ENCODE measurements around the gene TMEM143.

Gene TMEM143

DNA sequence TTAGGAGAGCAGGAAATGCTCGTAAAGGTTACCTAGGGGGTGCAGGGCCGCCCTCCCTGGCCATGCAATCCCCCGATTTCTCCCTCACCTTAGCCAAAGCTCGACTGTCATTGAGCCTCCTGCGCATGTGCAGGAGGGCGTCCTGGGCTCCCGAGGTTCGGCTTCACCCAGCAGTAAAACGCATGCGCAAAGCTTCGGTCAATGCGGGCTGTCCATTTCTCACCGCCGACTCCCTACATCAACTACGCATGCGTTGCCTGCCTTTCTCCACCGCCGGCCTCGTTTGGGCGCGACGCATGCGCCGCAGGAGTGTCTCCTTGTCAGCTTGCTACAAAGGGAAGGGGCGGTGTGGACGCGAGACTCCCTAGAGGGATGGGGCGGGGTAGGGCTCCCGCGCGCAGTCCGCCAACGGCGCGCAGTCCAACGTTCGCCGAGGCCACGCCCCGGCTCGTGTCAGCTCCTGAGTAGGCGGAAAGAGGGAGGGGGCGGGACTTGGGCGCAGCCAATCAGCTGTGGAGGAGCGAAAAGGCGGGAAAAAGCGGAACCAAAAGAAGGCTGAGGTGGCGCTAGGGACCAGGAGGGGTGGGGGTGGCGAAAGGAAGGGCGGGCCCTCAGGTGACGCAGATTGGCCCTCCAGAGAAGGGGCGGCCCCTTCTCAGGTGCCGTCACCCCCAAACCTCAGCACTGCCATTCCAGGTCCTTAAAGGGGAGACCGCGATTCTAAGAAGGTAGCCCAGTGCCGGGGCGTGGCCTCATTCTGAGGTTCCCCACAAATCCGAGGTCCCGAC is at the start of gene TMEM143, which contains the start of gene SYNGR4:
Gene TMEM143, minus strand, starts transcription at position 131 of the 788 bp plus-strand sequence. Its CDS starts 20 bp downstream, at position 111.
Gene SYNGR4, plus strand, starts transcription at position 558 of the 788 bp plus-strand sequence. CDS start 1,476 bp downstream, outside the sequence.
- no peaks in the 10 kb centered on the region for H3K36me3 ChIP-seq (ENCODE audit: insufficient read depth, low read length)
- no peaks in the 10 kb centered on the region for H3K27me3 ChIP-seq (ENCODE audit: insufficient read depth, low read length, poor library complexity, severe bottlenecking)
- H3K4me1 ChIP-seq (ENCODE audit: insufficient read depth, low read length, poor library complexity, severe bottlenecking) = peaks cover 13% of the 10 kb centered on the region
- peak within 1 kb of the TSS; percentile 90 for H3K4me3 ChIP-seq (ENCODE audit: low read length, poor library complexity, severe bottlenecking)
- TF ChIP-seq EZH2phosphoT487 (IDR thresholded peaks at IDR 0.05; ENCODE audit: borderline replicate concordance) = no peak
- TF ChIP-seq CTCF (conservative IDR thresholded peaks at IDR 0.05; ENCODE audit: low read length) = no peak
- peak within 1 kb of the TSS; percentile 77 for H2AFZ ChIP-seq (ENCODE audit: low read length)
- H3K9ac ChIP-seq (ENCODE audit: low read depth, low read length, poor library complexity, severe bottlenecking) = peak within 1 kb of the TSS; percentile 99
- H3K9me2 ChIP-seq (replicated peaks; ENCODE audit: low read depth, low read length) = no peaks in the 10 kb centered on the region
- peaks cover 4% of the 10 kb centered on the region; the same call in 1 of the 2 replicates for H3K79me2 ChIP-seq (ENCODE audit: insufficient read depth, low read length)
- no peaks in the 10 kb centered on the region for H4K20me1 ChIP-seq (ENCODE audit: insufficient read depth, low read length, poor library complexity, severe bottlenecking)
- peak within 1 kb of the TSS; percentile 93 for H3K4me2 ChIP-seq (ENCODE audit: low read depth, low read length, poor library complexity, severe bottlenecking)
- H3F3A ChIP-seq (ENCODE audit: low read depth) = no peaks in the 10 kb centered on the region
- H3K9me3 ChIP-seq (ENCODE audit: insufficient read depth, low read depth, low read length) = no peaks in the 10 kb centered on the region

DNA sequence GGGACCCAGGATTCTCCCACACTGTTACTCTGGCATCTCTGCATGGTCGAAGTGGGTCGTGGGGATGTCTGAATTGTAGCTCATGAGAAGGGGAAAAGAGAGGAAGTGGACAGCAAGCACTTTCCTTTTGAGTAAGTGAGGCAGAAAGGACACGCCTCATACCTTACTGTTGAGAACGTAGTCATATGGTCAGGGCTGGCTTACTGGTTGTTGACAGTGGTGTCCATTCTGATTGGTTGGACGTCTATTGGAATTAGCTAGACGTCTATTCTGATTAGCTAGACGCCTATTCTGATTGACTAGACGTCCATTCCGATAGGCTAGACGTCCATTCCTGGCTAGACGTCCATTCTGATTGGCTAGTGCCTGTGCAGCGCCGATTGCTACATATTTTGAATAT is 42.1 kb upstream of the TMEM143 start:
- H3K9me3 ChIP-seq (ENCODE audit: insufficient read depth, low read depth, low read length) = no peaks in the 10 kb centered on the region
- H2AFZ ChIP-seq (ENCODE audit: low read length) = no peak overlapping the region

DNA sequence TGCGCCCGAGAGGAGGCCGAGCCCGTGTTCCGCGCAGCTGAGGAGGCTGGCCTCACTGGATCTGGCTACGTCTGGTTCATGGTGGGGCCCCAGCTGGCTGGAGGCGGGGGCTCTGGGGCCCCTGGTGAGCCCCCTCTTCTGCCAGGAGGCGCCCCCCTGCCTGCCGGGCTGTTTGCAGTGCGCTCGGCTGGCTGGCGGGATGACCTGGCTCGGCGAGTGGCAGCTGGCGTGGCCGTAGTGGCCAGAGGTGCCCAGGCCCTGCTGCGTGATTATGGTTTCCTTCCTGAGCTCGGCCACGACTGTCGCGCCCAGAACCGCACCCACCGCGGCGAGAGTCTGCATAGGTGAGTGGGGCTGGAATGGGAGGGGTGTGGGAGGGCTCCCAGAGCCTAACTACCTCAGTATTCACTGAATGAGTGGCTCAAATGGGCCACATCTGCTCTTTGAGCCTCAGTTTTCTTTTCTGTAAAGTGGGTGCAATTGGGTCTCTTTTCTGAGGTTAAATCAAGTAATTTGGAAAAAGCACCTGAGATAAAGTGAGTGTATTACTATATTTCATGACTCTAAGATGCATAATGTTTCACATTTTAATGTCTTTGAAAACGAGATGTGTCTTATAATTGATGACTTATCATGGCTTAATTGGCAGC is 41.4 kb upstream of the TMEM143 start:
- H3F3A ChIP-seq (ENCODE audit: low read depth) = no peaks in the 10 kb centered on the region
- no peaks in the 10 kb centered on the region for H3K27me3 ChIP-seq (ENCODE audit: insufficient read depth, low read length, poor library complexity, severe bottlenecking)
- H3K9me2 ChIP-seq (replicated peaks; ENCODE audit: low read depth, low read length) = no peaks in the 10 kb centered on the region
- no peaks in the 10 kb centered on the region for H3K9me3 ChIP-seq (ENCODE audit: insufficient read depth, low read depth, low read length)
- H2AFZ ChIP-seq (ENCODE audit: low read length) = no peak overlapping the region
- no peaks in the 10 kb centered on the region for H3K36me3 ChIP-seq (ENCODE audit: insufficient read depth, low read length)
- no peak overlapping the region for H3K4me3 ChIP-seq (ENCODE audit: low read length, poor library complexity, severe bottlenecking)
- TF ChIP-seq EZH2phosphoT487 (IDR thresholded peaks at IDR 0.05; ENCODE audit: borderline replicate concordance) = no peak
- TF ChIP-seq CTCF (conservative IDR thresholded peaks at IDR 0.05; ENCODE audit: low read length) = no peak
- no peak overlapping the region for H3K9ac ChIP-seq (ENCODE audit: low read depth, low read length, poor library complexity, severe bottlenecking)
- H3K79me2 ChIP-seq (ENCODE audit: insufficient read depth, low read length) = no peaks in the 10 kb centered on the region
- H3K4me1 ChIP-seq (ENCODE audit: insufficient read depth, low read length, poor library complexity, severe bottlenecking) = no peaks in the 10 kb centered on the region
- H4K20me1 ChIP-seq (ENCODE audit: insufficient read depth, low read length, poor library complexity, severe bottlenecking) = no peaks in the 10 kb centered on the region
- H3K4me2 ChIP-seq (ENCODE audit: low read depth, low read length, poor library complexity, severe bottlenecking) = no peak overlapping the region

More for the DNA sequence above, 42.1 kb upstream of the TMEM143 start:
- no peaks in the 10 kb centered on the region for H4K20me1 ChIP-seq (ENCODE audit: insufficient read depth, low read length, poor library complexity, severe bottlenecking)
- no peak overlapping the region for H3K9ac ChIP-seq (ENCODE audit: low read depth, low read length, poor library complexity, severe bottlenecking)
- no peaks in the 10 kb centered on the region for H3K27me3 ChIP-seq (ENCODE audit: insufficient read depth, low read length, poor library complexity, severe bottlenecking)
- H3K79me2 ChIP-seq (ENCODE audit: insufficient read depth, low read length) = no peaks in the 10 kb centered on the region
- no peaks in the 10 kb centered on the region for H3K36me3 ChIP-seq (ENCODE audit: insufficient read depth, low read length)
- H3F3A ChIP-seq (ENCODE audit: low read depth) = no peaks in the 10 kb centered on the region
- no peaks in the 10 kb centered on the region for H3K9me2 ChIP-seq (replicated peaks; ENCODE audit: low read depth, low read length)
- no peaks in the 10 kb centered on the region for H3K4me1 ChIP-seq (ENCODE audit: insufficient read depth, low read length, poor library complexity, severe bottlenecking)
- TF ChIP-seq CTCF (conservative IDR thresholded peaks at IDR 0.05; ENCODE audit: low read length) (no peak), EZH2phosphoT487 (IDR thresholded peaks at IDR 0.05; ENCODE audit: borderline replicate concordance) (no peak)
- H3K4me2 ChIP-seq (ENCODE audit: low read depth, low read length, poor library complexity, severe bottlenecking) = no peak overlapping the region
- H3K4me3 ChIP-seq (ENCODE audit: low read length, poor library complexity, severe bottlenecking) = no peak overlapping the region

Data from Loucy (cell line).